ENCODE results near the gene RASA2.

DNA sequence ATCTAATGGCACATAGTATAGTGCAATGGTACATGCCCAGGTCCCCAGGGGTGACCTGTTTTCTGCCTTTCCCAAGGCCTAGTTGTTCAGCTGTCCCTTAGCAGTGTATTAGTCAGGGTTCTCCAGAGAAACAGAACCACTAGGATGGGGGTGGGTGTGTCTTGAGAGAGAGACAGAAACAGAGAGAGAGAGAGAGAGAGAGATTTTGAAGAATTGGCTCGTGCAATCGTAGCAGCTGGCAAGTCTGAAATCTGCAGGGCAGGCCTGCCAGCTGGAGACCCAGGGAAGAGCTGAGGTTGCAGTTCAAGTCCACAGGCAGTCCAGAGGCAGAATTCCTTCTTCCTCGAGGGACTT lies 160.7 kb downstream of the RASA2 start:
- TF ChIP-seq, protein P1, sequence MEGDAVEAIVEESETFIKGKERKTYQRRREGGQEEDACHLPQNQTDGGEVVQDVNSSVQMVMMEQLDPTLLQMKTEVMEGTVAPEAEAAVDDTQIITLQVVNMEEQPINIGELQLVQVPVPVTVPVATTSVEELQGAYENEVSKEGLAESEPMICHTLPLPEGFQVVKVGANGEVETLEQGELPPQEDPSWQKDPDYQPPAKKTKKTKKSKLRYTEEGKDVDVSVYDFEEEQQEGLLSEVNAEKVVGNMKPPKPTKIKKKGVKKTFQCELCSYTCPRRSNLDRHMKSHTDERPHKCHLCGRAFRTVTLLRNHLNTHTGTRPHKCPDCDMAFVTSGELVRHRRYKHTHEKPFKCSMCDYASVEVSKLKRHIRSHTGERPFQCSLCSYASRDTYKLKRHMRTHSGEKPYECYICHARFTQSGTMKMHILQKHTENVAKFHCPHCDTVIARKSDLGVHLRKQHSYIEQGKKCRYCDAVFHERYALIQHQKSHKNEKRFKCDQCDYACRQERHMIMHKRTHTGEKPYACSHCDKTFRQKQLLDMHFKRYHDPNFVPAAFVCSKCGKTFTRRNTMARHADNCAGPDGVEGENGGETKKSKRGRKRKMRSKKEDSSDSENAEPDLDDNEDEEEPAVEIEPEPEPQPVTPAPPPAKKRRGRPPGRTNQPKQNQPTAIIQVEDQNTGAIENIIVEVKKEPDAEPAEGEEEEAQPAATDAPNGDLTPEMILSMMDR (IDR thresholded peaks at IDR 0.05) = no peak
- no peak for TF ChIP-seq POLR2A (IDR thresholded peaks at IDR 0.05)
